H9 (cell line): ENCODE results near the gene SIPA1. TPM values are rescaled to one million over a fixed set of nuclear protein-coding genes. Genes with fewer than 3 reads are reported as not detected.

Experiments
- DNase-seq: peaks from one replicate; pipeline ENCODE4 v3.0.0-alpha.2; 2017
- H2AFZ ChIP-seq: one replicate; pipeline ENCODE4 v1.6.1; 2013; ENCODE audit warnings: mild to moderate bottlenecking, low read length, control low read depth, moderate library complexity
- H2AK5ac ChIP-seq: 2 replicates; pipeline ENCODE4 v1.6.1; 2013; ENCODE audit warnings: low read length, control low read depth, mixed read lengths; ENCODE audit not compliant: insufficient read length
- H2BK120ac ChIP-seq: one replicate; pipeline ENCODE4 v1.6.1; 2013; ENCODE audit warnings: low read depth, mild to moderate bottlenecking, low read length, control low read depth, inconsistent platforms; ENCODE audit not compliant: poor library complexity, severe bottlenecking
- H2BK12ac ChIP-seq: 2 replicates; pipeline ENCODE4 v1.6.1; 2013; ENCODE audit warnings: low read length, control low read depth, mixed read lengths, low read depth; ENCODE audit not compliant: insufficient read length
- H2BK15ac ChIP-seq: 2 replicates; pipeline ENCODE4 v1.6.1; 2013; ENCODE audit warnings: low read depth, low read length, control low read depth
- H2BK20ac ChIP-seq: one replicate; pipeline ENCODE4 v1.6.1; 2013; ENCODE audit warnings: low read depth, mild to moderate bottlenecking, low read length, control low read depth, inconsistent platforms; ENCODE audit not compliant: poor library complexity, severe bottlenecking
- H2BK5ac ChIP-seq: 2 replicates; pipeline ENCODE4 v1.6.1; 2013; ENCODE audit warnings: low read length, control low read depth, mixed read lengths; ENCODE audit not compliant: insufficient read length
- H3K14ac ChIP-seq: 2 replicates; pipeline ENCODE4 v1.6.1; 2013; ENCODE audit warnings: low read length, control low read depth; ENCODE audit not compliant: insufficient read depth
- H3K18ac ChIP-seq: 2 replicates; pipeline ENCODE4 v1.6.1; 2013; ENCODE audit warnings: low read depth, mild to moderate bottlenecking, mixed read lengths, low read length, control low read depth; ENCODE audit not compliant: insufficient read length
- H3K23ac ChIP-seq: 2 replicates; pipeline ENCODE4 v1.6.1; 2013; ENCODE audit warnings: low read length, control low read depth, mixed read lengths, low read depth; ENCODE audit not compliant: insufficient read length
- H3K23me2 ChIP-seq: 2 replicates; pipeline ENCODE4 v1.6.1; 2013; ENCODE audit warnings: low read depth, mild to moderate bottlenecking, mixed read lengths, low read length, control low read depth; ENCODE audit not compliant: insufficient read length, poor library complexity, severe bottlenecking
- H3K27ac ChIP-seq: 2 replicates; pipeline ENCODE4 v1.5.1; 2013; ENCODE audit warnings: low read length, control low read depth, mixed read lengths, low read depth; ENCODE audit not compliant: insufficient read length
- H3K27me3 ChIP-seq: 2 replicates; pipeline ENCODE4 v1.6.1; 2013; ENCODE audit warnings: low read length, control low read depth, inconsistent platforms; ENCODE audit not compliant: insufficient read depth
- H3K4ac ChIP-seq: 2 replicates; pipeline ENCODE4 v1.6.1; 2013; ENCODE audit warnings: low read depth, mild to moderate bottlenecking, control low read depth, inconsistent platforms, low read length, moderate library complexity
- H3K4me1 ChIP-seq: 2 replicates; pipeline ENCODE4 v1.6.1; 2013; ENCODE audit warnings: low read length, control low read depth, inconsistent platforms; ENCODE audit not compliant: insufficient read depth
- H3K4me2 ChIP-seq: 2 replicates; pipeline ENCODE4 v1.6.1; 2013; ENCODE audit warnings: low read length, control low read depth, mixed read lengths; ENCODE audit not compliant: insufficient read length, insufficient read depth
- H3K56ac ChIP-seq: 2 replicates; pipeline ENCODE4 v1.6.1; 2013; ENCODE audit warnings: low read depth, mild to moderate bottlenecking, mixed read lengths, low read length, control low read depth; ENCODE audit not compliant: insufficient read length
- H3K79me1 ChIP-seq: 2 replicates; pipeline ENCODE4 v1.6.1; 2013; ENCODE audit warnings: low read depth, mild to moderate bottlenecking, moderate library complexity, low read length, control low read depth, inconsistent platforms; ENCODE audit not compliant: insufficient read depth, poor library complexity, severe bottlenecking
- H3K79me2 ChIP-seq: 2 replicates; pipeline ENCODE4 v1.6.1; 2013; ENCODE audit warnings: low read length, control low read depth, inconsistent platforms; ENCODE audit not compliant: insufficient read depth
- H3K9ac ChIP-seq: 2 replicates; pipeline ENCODE4 v1.6.1; 2013; ENCODE audit warnings: low read length, control low read depth, mixed read lengths; ENCODE audit not compliant: insufficient read length; ENCODE audit errors: extremely low read depth
- H3K9me3 ChIP-seq: one replicate; pipeline ENCODE4 v1.6.1; 2013; ENCODE audit warnings: low read depth, low read length, inconsistent platforms; ENCODE audit not compliant: control insufficient read depth
- H3T11ph ChIP-seq: one replicate; pipeline ENCODE4 v1.6.1; 2013; ENCODE audit warnings: mild to moderate bottlenecking, low read length, control low read depth, inconsistent platforms
- H4K20me1 ChIP-seq: one replicate; pipeline ENCODE4 v1.6.1; 2013; ENCODE audit not compliant: control insufficient read depth, insufficient read length, insufficient read depth
- H4K5ac ChIP-seq: 2 replicates; pipeline ENCODE4 v1.6.1; 2013; ENCODE audit warnings: low read depth, mild to moderate bottlenecking, mixed read lengths, low read length, control low read depth; ENCODE audit not compliant: insufficient read length
- H4K8ac ChIP-seq: replicated peaks from 2 replicates; pipeline ENCODE4 v1.6.1; 2013; ENCODE audit warnings: low read length, control low read depth, mixed read lengths, low read depth; ENCODE audit not compliant: insufficient read length
- H4K91ac ChIP-seq: 2 replicates; pipeline ENCODE4 v1.6.1; 2013; ENCODE audit warnings: low read depth, mild to moderate bottlenecking, moderate library complexity, mixed read lengths, low read length, control low read depth; ENCODE audit not compliant: insufficient read length
- H3K27ac Mint-ChIP-seq, 3 experiments: 2 replicates in 2 of 3; 3 replicates in 1 of 3; pipeline ENCODE4 v1.8.0; 2020 to 2021; ENCODE audit warnings: mixed read lengths in 3 of 3, mild to moderate bottlenecking in 1 of 3, moderate library complexity in 1 of 3
- H3K27me3 Mint-ChIP-seq: 2 replicates; pipeline ENCODE4 v1.8.0; 2021; ENCODE audit warnings: low read depth, mild to moderate bottlenecking, moderate library complexity, mixed read lengths
- H3K36me3 Mint-ChIP-seq, 3 experiments: 2 replicates in 2 of 3; 3 replicates in 1 of 3; pipeline ENCODE4 v1.8.0; 2020 to 2021; ENCODE audit warnings: low read depth in 3 of 3, mixed read lengths in 3 of 3; ENCODE audit not compliant: insufficient read depth in 1 of 3
- H3K4me1 Mint-ChIP-seq, 2 experiments: 2 replicates each; pipeline ENCODE4 v1.8.0; 2020; ENCODE audit warnings: mixed read lengths in 2 of 2
- H3K4me3 Mint-ChIP-seq, 2 experiments: 2 replicates in 1 of 2; 3 replicates in 1 of 2; pipeline ENCODE4 v1.8.0; 2020 to 2021; ENCODE audit warnings: mild to moderate bottlenecking in 2 of 2, mixed read lengths in 2 of 2, moderate library complexity in 1 of 2
- H3K9me3 Mint-ChIP-seq, 2 experiments: 2 replicates in 1 of 2; 3 replicates in 1 of 2; pipeline ENCODE4 v1.8.0; 2020; ENCODE audit warnings: mild to moderate bottlenecking in 2 of 2, mixed read lengths in 2 of 2, moderate library complexity in 1 of 2
- CTCF ChIP-seq: fragments of 200-600 bp; sonication (generic); conservative IDR thresholded peaks from 3 replicates; pipeline ENCODE4 v1.8.0; 2021; ENCODE audit warnings: antibody characterized with exemption, mild to moderate bottlenecking
- WGBS: extraction: QIAGEN DNeasy Blood & Tissue Kit; methylation state at CpG from one replicate; pipeline ENCODE4 v1.1.7; 2013; ENCODE audit warnings: missing lambda C conversion rate, low lambda C conversion rate, mixed read lengths; ENCODE audit not compliant: insufficient read length; ENCODE audit errors: extremely low coverage; 5-methylcytosine and 5-hydroxymethylcytosine counted together
- total RNA-seq: library from RNA; stranded (reverse); gene quantifications from 2 replicates; pipeline ENCODE4 v1.2.1, GENCODE V29; 2021

The SIPA1 gene
- total RNA-seq, 1 experiment from 2014 or later, result 32.0 TPM

- Histone ChIP-seq H2BK12ac (no peak overlapping the region), H3K4me1 (no peaks in the 10 kb centered on the region; the same call in none of the 2 replicates), H3K27me3 (no peaks in the 10 kb centered on the region), H4K8ac (no peak overlapping the region), H3K23ac (no peak overlapping the region), H2BK15ac (no peak overlapping the region), H3K18ac (no peak overlapping the region), H3K9me3 (no peaks in the 10 kb centered on the region), H3K4me2 (peak overlapping the region; percentile 82), H3K14ac (no peak overlapping the region), H3K79me2 (peaks cover 7% of the 10 kb centered on the region; the same call in 1 of the 2 replicates), H4K5ac (no peak overlapping the region), H4K20me1 (no peaks in the 10 kb centered on the region), H3K23me2 (peaks cover 20% of the 10 kb centered on the region), H3K27ac (no peak overlapping the region), H3K9ac (no peak overlapping the region), H4K91ac (no peak overlapping the region), H2BK5ac (no peak overlapping the region), H3K79me1 (peaks cover 3% of the 10 kb centered on the region), H3K4ac (no peak overlapping the region), H2BK20ac (no peak overlapping the region), H3T11ph (no peak overlapping the region), H3K56ac (no peak overlapping the region), H2AFZ (no peak overlapping the region), H2AK5ac (no peak overlapping the region), H2BK120ac (no peak overlapping the region)
- Mint-ChIP-seq H3K4me3 (peak overlapping the region; percentile 94 to 97), H3K4me1 (peaks cover 17 to 30% of the 10 kb centered on the region in 2 experiments), H3K9me3 (no peaks in the 10 kb centered on the region), H3K27me3 (peaks cover 3% of the 10 kb centered on the region), H3K36me3 (peaks cover 13 to 43% (median 42%) of the 10 kb centered on the region in 3 experiments; a peak in 6 of 7 replicates), H3K27ac (no peak overlapping the region; a peak in 1 of 7 replicates)
- DNase-seq, result no peak
- TF ChIP-seq CTCF, result no peak
- WGBS, result no CpG with 5 or more reads among the region's 7 CpGs
Observed at GRCh38 chr11:65612691-65613090, 25.2 kb upstream of the SIPA1 start.
